Kidney epithelial cell (primary cell): ENCODE data around the gene CRYL1. TPM values are rescaled to one million over a fixed set of nuclear protein-coding genes. Genes with fewer than 3 reads are reported as not detected.

ENCODE experiments used
- DNase-seq: peaks from one replicate; pipeline ENCODE4 v3.0.0-alpha.2; 2010; ENCODE audit warnings: low read depth
- H3K27me3 ChIP-seq: 2 replicates; pipeline ENCODE4 v1.6.0; 2011; ENCODE audit warnings: low read length; ENCODE audit not compliant: control insufficient read depth, insufficient read depth
- H3K36me3 ChIP-seq: 2 replicates; pipeline ENCODE4 v1.5.1; 2011; ENCODE audit warnings: low read length; ENCODE audit not compliant: control insufficient read depth, insufficient read depth
- H3K4me3 ChIP-seq: 2 replicates; pipeline ENCODE4 v1.5.1; 2011; ENCODE audit warnings: low read depth, mild to moderate bottlenecking, control low read depth, low read length
- CTCF ChIP-seq: IDR thresholded peaks from 2 replicates; pipeline ENCODE4 v1.5.1; 2011; ENCODE audit warnings: mild to moderate bottlenecking, moderate library complexity, low read length, control low read depth, inconsistent platforms; ENCODE audit not compliant: insufficient read depth, poor library complexity, severe bottlenecking
- total RNA-seq: library from RNA; depleted of rRNA; stranded (reverse); fragments of >200 nt; gene quantifications from 2 replicates; pipeline ENCODE4 v1.2.3, GENCODE V29; 2015

The CRYL1 gene
- total RNA-seq, 1 donor from 2014 or later, result 36.4 TPM

- DNase-seq, result no peak
Measured at GRCh38 chr13:20487927-20488326, 37.7 kb downstream of the CRYL1 start.

GRCh38 chr13:20482787-20483186 lies 42.9 kb downstream of the CRYL1 start:
- no peak for TF ChIP-seq CTCF
- H3K27me3 ChIP-seq, result no peaks in the 10 kb centered on the region
- no peak overlapping the region for H3K4me3 ChIP-seq
- no peak for DNase-seq
- H3K36me3 ChIP-seq, result no peaks in the 10 kb centered on the region

More at GRCh38 chr13:20487927-20488326, 37.7 kb downstream of the CRYL1 start:
- no peak for TF ChIP-seq CTCF
- H3K27me3 ChIP-seq, result no peaks in the 10 kb centered on the region
- no peak overlapping the region for H3K4me3 ChIP-seq
- no peaks in the 10 kb centered on the region for H3K36me3 ChIP-seq

GRCh38 chr13:20482275-20482761 lies 43.3 kb downstream of the CRYL1 start:
- DNase-seq, result no peak
- TF ChIP-seq CTCF, result no peak

GRCh38 chr13:20477394-20477793 lies 48.3 kb downstream of the CRYL1 start:
- no peak for TF ChIP-seq CTCF
- Histone ChIP-seq H3K27me3 (no peaks in the 10 kb centered on the region), H3K4me3 (no peak overlapping the region), H3K36me3 (peaks cover 1% of the 10 kb centered on the region)
- no peak for DNase-seq

More at GRCh38 chr13:20482275-20482761, 43.3 kb downstream of the CRYL1 start:
- no peaks in the 10 kb centered on the region for H3K27me3 ChIP-seq
- no peaks in the 10 kb centered on the region for H3K36me3 ChIP-seq
- H3K4me3 ChIP-seq, result no peak overlapping the region

- no peak for DNase-seq
- Histone ChIP-seq H3K36me3 (peaks cover 1% of the 10 kb centered on the region), H3K27me3 (no peaks in the 10 kb centered on the region), H3K4me3 (no peak overlapping the region)
- TF ChIP-seq CTCF, result no peak
Measured at GRCh38 chr13:20475927-20476691, 49.5 kb downstream of the CRYL1 start.
